Endodermal cell (in vitro differentiated cells): Measurements from ENCODE around the gene SH3PXD2A. TPM values are rescaled to one million over a fixed set of nuclear protein-coding genes. Genes with fewer than 3 reads are reported as not detected.

Source experiments
- DNase-seq: peaks from one replicate; pipeline ENCODE4 v3.0.0-alpha.2; 2017
- H3K27ac ChIP-seq: 2 replicates; pipeline ENCODE4 v1.5.1; 2013; ENCODE audit warnings: mild to moderate bottlenecking, low read depth, low read length, moderate library complexity
- H3K27me3 ChIP-seq: 2 replicates; pipeline ENCODE4 v1.6.1; 2013; ENCODE audit warnings: mild to moderate bottlenecking, low read length, moderate library complexity; ENCODE audit not compliant: insufficient read depth, control insufficient read depth, poor library complexity, severe bottlenecking
- H3K36me3 ChIP-seq: 2 replicates; pipeline ENCODE4 v1.7.0; 2013; ENCODE audit warnings: mild to moderate bottlenecking, low read length, moderate library complexity; ENCODE audit not compliant: control insufficient read depth, insufficient read depth
- H3K4me1 ChIP-seq: one replicate; pipeline ENCODE4 v1.7.0; 2013; ENCODE audit warnings: low read length; ENCODE audit not compliant: control insufficient read depth, insufficient read depth
- H3K4me3 ChIP-seq: 2 replicates; pipeline ENCODE4 v1.5.1; 2013; ENCODE audit warnings: mild to moderate bottlenecking, low read length, moderate library complexity
- H3K9ac ChIP-seq: 2 replicates; pipeline ENCODE4 v1.6.1; 2013; ENCODE audit warnings: mild to moderate bottlenecking, low read length, moderate library complexity; ENCODE audit not compliant: poor library complexity, severe bottlenecking; ENCODE audit errors: extremely low read depth
- H3K9me3 ChIP-seq: 2 replicates; pipeline ENCODE4 v1.6.1; 2013; ENCODE audit warnings: mild to moderate bottlenecking, low read length, moderate library complexity; ENCODE audit not compliant: control insufficient read depth
- H3K27ac Mint-ChIP-seq: 2 replicates; pipeline ENCODE4 v1.8.0; 2020; ENCODE audit warnings: mixed read lengths
- H3K27me3 Mint-ChIP-seq: 2 replicates; pipeline ENCODE4 v1.8.0; 2021; ENCODE audit warnings: mild to moderate bottlenecking, mixed read lengths; ENCODE audit not compliant: insufficient read depth
- H3K36me3 Mint-ChIP-seq: 2 replicates; pipeline ENCODE4 v1.8.0; 2020; ENCODE audit warnings: low read depth, mixed read lengths
- H3K4me1 Mint-ChIP-seq: 2 replicates; pipeline ENCODE4 v1.8.0; 2020; ENCODE audit warnings: mixed read lengths
- H3K4me3 Mint-ChIP-seq: 2 replicates; pipeline ENCODE4 v1.8.0; 2020; ENCODE audit warnings: mild to moderate bottlenecking, moderate library complexity, mixed read lengths
- H3K9me3 Mint-ChIP-seq: 2 replicates; pipeline ENCODE4 v1.8.0; 2020; ENCODE audit warnings: mild to moderate bottlenecking, mixed read lengths
- CTCF ChIP-seq: fragments of 200-600 bp; sonication (generic); conservative IDR thresholded peaks from 2 replicates; pipeline ENCODE4 v1.5.0; 2021; ENCODE audit warnings: antibody characterized with exemption, mild to moderate bottlenecking
- WGBS, 2 experiments: methylation state at CpG; one replicate each; pipeline versions ENCODE4 v1.1.5 to v1.1.7; 2013; ENCODE audit warnings: missing lambda C conversion rate in 2 of 2, mixed read lengths in 1 of 2; ENCODE audit not compliant: insufficient coverage in 1 of 2, insufficient read length in 1 of 2; 5-methylcytosine and 5-hydroxymethylcytosine counted together
- total RNA-seq, 2 donors: library from RNA; stranded (reverse); fragmentation: NEBNext Ultra II Directional in 1 of 2; extraction: Animal tissue kit (Norgen Biotek cat#: 25700) in 1 of 2; gene quantifications; 2 replicates in 1 of 2; 3 replicates in 1 of 2; pipeline ENCODE4 v1.2.1, GENCODE V29; 2021

SH3PXD2A gene
- total RNA-seq, 2 donors from 2014 or later: 15.7 to 22.6 TPM

- Histone ChIP-seq H3K27me3 (no peaks in the 10 kb centered on the region), H3K4me3 (no peak overlapping the region), H3K4me1 (no peaks in the 10 kb centered on the region), H3K9me3 (no peaks in the 10 kb centered on the region), H3K27ac (no peak overlapping the region), H3K36me3 (no peaks in the 10 kb centered on the region), H3K9ac (no peak overlapping the region)
- no peak overlapping the region for H3K4me3 Mint-ChIP-seq
- no peaks in the 10 kb centered on the region for H3K4me1 Mint-ChIP-seq
- H3K27ac Mint-ChIP-seq: no peak overlapping the region
- WGBS, 2 experiments: 88 to 100% methylated on average over 3 to 4 of the region's 4 CpGs
- TF ChIP-seq CTCF: no peak
- H3K36me3 Mint-ChIP-seq: no peaks in the 10 kb centered on the region
- peaks cover 4% of the 10 kb centered on the region for H3K9me3 Mint-ChIP-seq
- DNase-seq: no peak
- H3K27me3 Mint-ChIP-seq: peaks cover 11% of the 10 kb centered on the region
These were observed 293.0 kb downstream of the SH3PXD2A start for GRCh38 chr10:103562383-103562782.

- no peak overlapping the region for H3K9ac ChIP-seq
- DNase-seq: no peak
- H3K36me3 ChIP-seq: no peaks in the 10 kb centered on the region
- H3K36me3 Mint-ChIP-seq: no peaks in the 10 kb centered on the region
- H3K27me3 Mint-ChIP-seq: peaks cover 24% of the 10 kb centered on the region
- H3K4me1 Mint-ChIP-seq: no peaks in the 10 kb centered on the region
- H3K9me3 ChIP-seq: no peaks in the 10 kb centered on the region
- no peak overlapping the region for H3K27ac Mint-ChIP-seq
- no peak overlapping the region for H3K27ac ChIP-seq
- H3K27me3 ChIP-seq: peaks cover 14% of the 10 kb centered on the region
- no peak for TF ChIP-seq CTCF
- no peak overlapping the region for H3K4me3 Mint-ChIP-seq
- H3K4me1 ChIP-seq: no peaks in the 10 kb centered on the region
- no peak overlapping the region for H3K4me3 ChIP-seq
- H3K9me3 Mint-ChIP-seq: peaks cover 4% of the 10 kb centered on the region
- WGBS, 2 experiments: 87 to 95% methylated on average over 6 to 7 of the region's 7 CpGs
These were observed 294.5 kb downstream of the SH3PXD2A start for GRCh38 chr10:103560886-103561285.

- TF ChIP-seq CTCF: no peak
- Histone ChIP-seq H3K9me3 (no peaks in the 10 kb centered on the region), H3K4me1 (no peaks in the 10 kb centered on the region), H3K27me3 (peaks cover 23% of the 10 kb centered on the region), H3K9ac (no peak overlapping the region), H3K4me3 (no peak overlapping the region), H3K36me3 (no peaks in the 10 kb centered on the region), H3K27ac (no peak overlapping the region)
- Mint-ChIP-seq H3K9me3 (peaks cover 4% of the 10 kb centered on the region), H3K4me3 (no peak overlapping the region), H3K27ac (no peak overlapping the region), H3K36me3 (no peaks in the 10 kb centered on the region), H3K27me3 (peaks cover 30% of the 10 kb centered on the region), H3K4me1 (peaks cover 1% of the 10 kb centered on the region)
- 86 to 93% methylated on average over 6 to 9 of the region's 9 CpGs for WGBS, 2 experiments
- DNase-seq: no peak
These were observed 295.6 kb downstream of the SH3PXD2A start for GRCh38 chr10:103559776-103560175.
